ENCODE results near the gene PTPRN2.
"Not testable (repeated sequence)": the region's sequence is repeated elsewhere in the genome, so short reads cannot be mapped to it uniquely, and the experiment has no call there.

Gene PTPRN2

DNA sequence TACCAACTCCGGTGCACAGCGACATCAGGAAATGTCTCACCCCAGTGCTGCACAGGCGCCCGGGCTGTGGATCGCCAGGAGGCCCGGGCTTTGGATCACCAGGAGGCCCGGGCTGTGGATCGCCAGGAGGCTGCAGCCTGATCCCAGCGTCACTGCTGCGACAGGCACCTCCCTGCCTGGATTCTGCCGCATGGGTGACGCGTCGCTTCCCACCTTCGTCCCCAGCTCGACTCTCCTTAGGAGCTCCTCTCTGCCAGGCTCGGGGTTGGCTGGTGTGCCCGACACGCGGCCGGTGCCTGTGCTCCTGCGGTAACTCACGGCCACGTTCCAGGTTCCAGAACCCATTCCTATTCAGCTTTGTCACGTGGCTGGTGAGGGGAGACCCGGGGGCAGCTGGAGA, 993.3 kb downstream of the PTPRN2 start:
- no peak overlapping the region for H3K4me3 ChIP-seq (ENCODE audit: low read depth, low read length)
- no peak overlapping the region for H3K9ac ChIP-seq (ENCODE audit: low read length)
- no peaks in the 10 kb centered on the region for H3K36me3 ChIP-seq (ENCODE audit: control insufficient read depth, insufficient read depth, low read length)
- H3K4me1 ChIP-seq (ENCODE audit: control insufficient read depth, insufficient read depth, low read length): no peaks in the 10 kb centered on the region
- no peak overlapping the region for H3K27ac ChIP-seq (ENCODE audit: low read depth, low read length)
- peaks cover 10% of the 10 kb centered on the region for H3K9me3 ChIP-seq (ENCODE audit: control insufficient read depth, insufficient read depth, low read depth, low read length)
- H3K27me3 ChIP-seq (ENCODE audit: control insufficient read depth, insufficient read depth, low read length): peaks cover 99% of the 10 kb centered on the region

DNA sequence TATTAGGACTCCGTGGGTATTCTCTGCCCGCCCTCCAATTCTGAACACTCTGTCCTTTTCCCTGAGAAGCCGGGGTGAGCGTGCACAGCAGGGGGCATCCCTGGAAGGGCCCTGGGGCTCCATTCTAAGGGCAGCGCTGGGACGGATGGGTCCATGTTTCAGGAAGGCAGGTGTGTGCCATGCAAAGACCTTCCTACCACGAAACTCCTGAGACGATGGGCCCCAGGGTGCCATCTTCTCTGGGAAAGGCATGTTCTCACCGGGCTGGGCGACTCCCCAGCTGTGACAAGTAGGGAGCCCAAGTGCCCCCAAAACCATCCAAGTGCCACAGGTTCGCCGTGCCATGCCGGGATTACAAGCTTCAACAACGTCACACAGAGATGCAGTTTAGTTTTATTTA, 994.1 kb downstream of the PTPRN2 start:
- H3K4me1 ChIP-seq (ENCODE audit: control insufficient read depth, insufficient read depth, low read length): no peaks in the 10 kb centered on the region
- peaks cover 10% of the 10 kb centered on the region for H3K9me3 ChIP-seq (ENCODE audit: control insufficient read depth, insufficient read depth, low read depth, low read length)
- no peak overlapping the region for H3K27ac ChIP-seq (ENCODE audit: low read depth, low read length)
- H3K27me3 ChIP-seq (ENCODE audit: control insufficient read depth, insufficient read depth, low read length): peaks cover 100% of the 10 kb centered on the region
- H3K9ac ChIP-seq (ENCODE audit: low read length): no peak overlapping the region
- no peak overlapping the region for H3K4me3 ChIP-seq (ENCODE audit: low read depth, low read length)
- no peaks in the 10 kb centered on the region for H3K36me3 ChIP-seq (ENCODE audit: control insufficient read depth, insufficient read depth, low read length)

DNA sequence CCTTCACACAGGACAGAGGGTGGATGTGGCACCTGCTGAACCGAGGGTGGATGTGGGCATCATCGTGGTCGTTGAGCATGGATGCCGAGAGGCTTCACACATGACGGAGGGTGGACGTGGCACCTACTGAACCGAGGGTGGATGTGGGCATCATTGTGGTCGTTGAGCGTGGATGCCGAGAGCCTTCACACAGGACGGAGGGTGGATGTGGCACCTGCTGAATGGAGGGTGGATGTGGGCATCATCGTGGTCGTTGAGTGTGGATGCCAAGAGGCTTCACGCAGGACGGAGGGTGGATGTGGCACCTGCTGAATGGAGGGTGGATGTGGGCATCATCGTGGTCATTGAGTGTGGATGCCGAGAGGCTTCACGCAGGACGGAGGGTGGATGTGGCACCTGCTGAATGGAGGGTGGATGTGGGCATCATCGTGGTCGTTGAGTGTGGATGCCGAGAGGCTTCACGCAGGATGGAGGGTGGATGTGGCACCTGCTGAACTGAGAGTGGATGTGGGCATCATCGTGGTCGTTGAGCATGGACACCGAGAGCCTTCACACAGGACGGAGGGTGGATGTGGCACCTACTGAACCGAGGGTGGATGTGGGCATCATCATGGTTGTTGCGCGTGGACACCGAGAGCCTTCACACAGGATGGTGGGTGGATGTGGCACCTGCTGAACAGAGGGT, 994.8 kb downstream of the PTPRN2 start:
- not testable (repeated sequence) for H3K9me3 ChIP-seq (ENCODE audit: control insufficient read depth, insufficient read depth, low read depth, low read length)

GRCh38 chr7:157590526-157590925, 997.1 kb downstream of the PTPRN2 start:
- peaks cover 99% of the 10 kb centered on the region for H3K27me3 ChIP-seq (ENCODE audit: control insufficient read depth, insufficient read depth, low read length)
- H3K27ac ChIP-seq (ENCODE audit: low read depth, low read length): no peak overlapping the region
- no peak overlapping the region for H3K4me3 ChIP-seq (ENCODE audit: low read depth, low read length)
- no peak overlapping the region for H3K9ac ChIP-seq (ENCODE audit: low read length)
- H3K36me3 ChIP-seq (ENCODE audit: control insufficient read depth, insufficient read depth, low read length): no peaks in the 10 kb centered on the region
- peaks cover 10% of the 10 kb centered on the region for H3K9me3 ChIP-seq (ENCODE audit: control insufficient read depth, insufficient read depth, low read depth, low read length)
- H3K4me1 ChIP-seq (ENCODE audit: control insufficient read depth, insufficient read depth, low read length): no peaks in the 10 kb centered on the region

More for the DNA sequence above, 994.8 kb downstream of the PTPRN2 start:
- peaks cover 100% of the 10 kb centered on the region for H3K27me3 ChIP-seq (ENCODE audit: control insufficient read depth, insufficient read depth, low read length)
- not testable (repeated sequence) for H3K9ac ChIP-seq (ENCODE audit: low read length); H3K4me3 ChIP-seq (ENCODE audit: low read depth, low read length); H3K4me1 ChIP-seq (ENCODE audit: control insufficient read depth, insufficient read depth, low read length); H3K36me3 ChIP-seq (ENCODE audit: control insufficient read depth, insufficient read depth, low read length); H3K27ac ChIP-seq (ENCODE audit: low read depth, low read length)

- Histone ChIP-seq H3K27ac (ENCODE audit: low read depth, low read length) (no peak overlapping the region), H3K36me3 (ENCODE audit: control insufficient read depth, insufficient read depth, low read length) (no peaks in the 10 kb centered on the region), H3K9ac (ENCODE audit: low read length) (no peak overlapping the region), H3K4me3 (ENCODE audit: low read depth, low read length) (no peak overlapping the region), H3K4me1 (ENCODE audit: control insufficient read depth, insufficient read depth, low read length) (no peaks in the 10 kb centered on the region), H3K9me3 (ENCODE audit: control insufficient read depth, insufficient read depth, low read depth, low read length) (peaks cover 10% of the 10 kb centered on the region), H3K27me3 (ENCODE audit: control insufficient read depth, insufficient read depth, low read length) (peaks cover 99% of the 10 kb centered on the region)
Observed at GRCh38 chr7:157589680-157590079, 997.9 kb downstream of the PTPRN2 start.

GRCh38 chr7:157587805-157588560, 999.6 kb downstream of the PTPRN2 start:
- no peak overlapping the region for H3K27ac ChIP-seq (ENCODE audit: low read depth, low read length)
- peaks cover 99% of the 10 kb centered on the region for H3K27me3 ChIP-seq (ENCODE audit: control insufficient read depth, insufficient read depth, low read length)
- no peaks in the 10 kb centered on the region for H3K36me3 ChIP-seq (ENCODE audit: control insufficient read depth, insufficient read depth, low read length)
- no peaks in the 10 kb centered on the region for H3K4me1 ChIP-seq (ENCODE audit: control insufficient read depth, insufficient read depth, low read length)
- H3K9ac ChIP-seq (ENCODE audit: low read length): no peak overlapping the region
- peaks cover 8% of the 10 kb centered on the region for H3K9me3 ChIP-seq (ENCODE audit: control insufficient read depth, insufficient read depth, low read depth, low read length)
- no peak overlapping the region for H3K4me3 ChIP-seq (ENCODE audit: low read depth, low read length)

DNA sequence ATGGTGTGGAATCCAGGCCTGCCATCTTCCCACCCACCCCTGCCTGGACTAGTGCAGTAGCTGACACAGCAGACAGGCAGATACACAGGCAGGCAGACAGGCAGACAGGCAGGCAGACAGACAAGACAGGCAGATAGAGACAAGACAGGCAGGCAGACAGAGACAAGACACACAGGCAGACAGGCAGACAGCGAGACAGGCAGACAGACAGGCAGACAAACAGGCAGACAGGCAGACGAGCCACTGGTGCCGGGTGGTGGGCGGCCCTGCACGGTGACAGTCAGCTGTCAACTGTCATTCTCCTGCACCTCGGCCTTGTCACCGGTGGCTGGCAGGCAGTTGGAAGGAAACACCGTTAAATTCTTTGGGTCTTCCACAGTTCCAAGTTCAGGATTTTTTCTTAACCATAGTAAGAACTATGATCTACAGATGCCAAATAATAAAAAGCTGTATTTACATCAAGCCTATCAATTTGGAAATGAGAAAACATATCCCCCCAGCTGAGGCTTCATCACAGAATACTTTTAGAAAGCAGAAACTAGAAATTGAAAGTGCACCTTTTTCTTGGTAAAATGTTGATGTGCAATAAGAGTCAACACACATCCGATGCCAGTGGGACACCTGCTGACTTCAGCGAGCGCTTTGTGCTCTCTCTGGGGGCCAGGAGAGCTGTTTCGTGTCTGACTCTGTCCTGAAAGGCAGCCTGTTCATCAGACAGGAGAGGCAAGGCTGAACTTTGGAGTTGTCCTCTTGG, 1000.4 kb downstream of the PTPRN2 start:
- no peak overlapping the region for H3K4me3 ChIP-seq (ENCODE audit: low read depth, low read length)
- H3K36me3 ChIP-seq (ENCODE audit: control insufficient read depth, insufficient read depth, low read length): no peaks in the 10 kb centered on the region
- H3K27me3 ChIP-seq (ENCODE audit: control insufficient read depth, insufficient read depth, low read length): peaks cover 95% of the 10 kb centered on the region
- H3K9ac ChIP-seq (ENCODE audit: low read length): no peak overlapping the region
- no peak overlapping the region for H3K27ac ChIP-seq (ENCODE audit: low read depth, low read length)
- H3K4me1 ChIP-seq (ENCODE audit: control insufficient read depth, insufficient read depth, low read length): no peaks in the 10 kb centered on the region
- H3K9me3 ChIP-seq (ENCODE audit: control insufficient read depth, insufficient read depth, low read depth, low read length): peaks cover under 1% of the 10 kb centered on the region; the same call in 1 of the 2 replicates

GRCh38 chr7:157586426-157586955, 1001.1 kb downstream of the PTPRN2 start:
- H3K9me3 ChIP-seq (ENCODE audit: control insufficient read depth, insufficient read depth, low read depth, low read length): no peaks in the 10 kb centered on the region
- H3K36me3 ChIP-seq (ENCODE audit: control insufficient read depth, insufficient read depth, low read length): no peaks in the 10 kb centered on the region
- no peak overlapping the region for H3K4me3 ChIP-seq (ENCODE audit: low read depth, low read length)
- no peak overlapping the region for H3K9ac ChIP-seq (ENCODE audit: low read length)
- H3K4me1 ChIP-seq (ENCODE audit: control insufficient read depth, insufficient read depth, low read length): no peaks in the 10 kb centered on the region
- H3K27ac ChIP-seq (ENCODE audit: low read depth, low read length): no peak overlapping the region
- peaks cover 95% of the 10 kb centered on the region for H3K27me3 ChIP-seq (ENCODE audit: control insufficient read depth, insufficient read depth, low read length)

DNA sequence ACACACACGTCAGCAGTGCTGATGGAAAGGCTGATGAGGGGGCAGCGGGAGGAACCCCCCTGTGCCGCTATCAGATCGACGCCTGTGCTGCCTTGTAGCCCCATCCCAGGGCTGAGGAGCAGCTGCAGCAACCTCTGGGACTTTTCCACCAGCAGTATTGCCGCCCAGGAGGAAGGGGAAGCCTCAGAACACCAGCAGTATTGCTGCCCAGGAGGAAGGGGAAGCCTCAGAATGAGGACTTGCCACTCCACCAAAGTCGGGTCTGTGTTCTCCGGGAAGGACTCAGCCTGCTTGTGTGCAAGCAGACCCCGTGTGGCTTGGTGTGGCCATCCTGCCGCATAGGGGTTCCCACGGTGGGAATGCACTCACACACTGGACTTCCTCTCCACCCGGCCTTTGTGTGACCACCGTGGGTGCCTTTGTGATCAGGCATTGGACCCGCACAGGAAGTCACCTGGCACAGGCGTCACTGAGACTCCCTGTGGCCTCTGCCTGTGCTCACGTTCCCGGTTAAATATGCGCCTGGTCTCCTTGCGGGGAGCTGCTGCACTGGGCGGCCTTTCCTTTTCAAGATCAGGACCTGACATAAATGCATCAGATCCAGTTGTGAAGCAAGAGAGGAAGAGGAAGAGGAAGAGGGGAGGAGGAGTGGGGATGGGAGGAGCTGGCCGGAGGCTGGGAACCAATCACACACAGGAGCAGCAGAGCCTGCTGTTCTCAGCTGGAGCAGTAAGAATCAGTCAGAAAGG, 1002.3 kb downstream of the PTPRN2 start:
- Histone ChIP-seq H3K4me3 (ENCODE audit: low read depth, low read length) (no peak overlapping the region), H3K27ac (ENCODE audit: low read depth, low read length) (no peak overlapping the region), H3K27me3 (ENCODE audit: control insufficient read depth, insufficient read depth, low read length) (peaks cover 89% of the 10 kb centered on the region), H3K4me1 (ENCODE audit: control insufficient read depth, insufficient read depth, low read length) (no peaks in the 10 kb centered on the region), H3K9ac (ENCODE audit: low read length) (no peak overlapping the region), H3K36me3 (ENCODE audit: control insufficient read depth, insufficient read depth, low read length) (no peaks in the 10 kb centered on the region), H3K9me3 (ENCODE audit: control insufficient read depth, insufficient read depth, low read depth, low read length) (no peaks in the 10 kb centered on the region)

DNA sequence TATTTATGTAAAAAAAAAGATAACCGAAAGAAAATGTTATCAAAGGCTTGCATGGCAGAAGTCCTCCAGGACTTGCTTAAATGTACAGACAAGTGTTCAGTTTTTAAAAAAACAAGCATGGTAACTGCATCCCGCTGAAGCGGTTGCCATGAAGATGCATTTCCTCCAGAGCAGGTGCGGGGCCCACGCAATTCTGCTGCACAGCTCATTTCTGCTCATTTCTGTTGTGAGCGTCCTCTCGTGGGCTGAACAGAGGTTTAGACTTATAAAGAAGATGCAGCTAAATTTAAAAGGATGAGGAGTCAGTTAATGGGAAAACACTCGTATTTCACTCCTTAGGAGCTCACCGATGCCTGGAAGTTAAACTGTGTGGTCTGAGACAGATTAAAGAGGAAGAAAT, 1003.2 kb downstream of the PTPRN2 start:
- Histone ChIP-seq H3K27me3 (ENCODE audit: control insufficient read depth, insufficient read depth, low read length) (peaks cover 82% of the 10 kb centered on the region), H3K9me3 (ENCODE audit: control insufficient read depth, insufficient read depth, low read depth, low read length) (no peaks in the 10 kb centered on the region), H3K36me3 (ENCODE audit: control insufficient read depth, insufficient read depth, low read length) (no peaks in the 10 kb centered on the region), H3K4me1 (ENCODE audit: control insufficient read depth, insufficient read depth, low read length) (no peaks in the 10 kb centered on the region), H3K4me3 (ENCODE audit: low read depth, low read length) (no peak overlapping the region), H3K27ac (ENCODE audit: low read depth, low read length) (no peak overlapping the region), H3K9ac (ENCODE audit: low read length) (no peak overlapping the region)
